ENCODE measurements around the gene BCL11A.

BCL11A gene

GRCh38 chr2:60539140-60539539 lies 14.3 kb downstream of the BCL11A start:
- TF ChIP-seq TAF1 (IDR thresholded peaks at IDR 0.05; ENCODE audit: low read depth): no peak
- no peak for TF ChIP-seq FOXM1 (IDR thresholded peaks at IDR 0.05; ENCODE audit: borderline replicate concordance, low read depth)
- TF ChIP-seq USF1 (IDR thresholded peaks at IDR 0.05): no peak
- TF ChIP-seq YY1 (IDR thresholded peaks at IDR 0.05; ENCODE audit: low read depth): no peak
- no peak for TF ChIP-seq CREB1 (IDR thresholded peaks at IDR 0.05; ENCODE audit: low read depth)
- no peak for TF ChIP-seq EGR1 (IDR thresholded peaks at IDR 0.05)
- TF ChIP-seq CEBPB (IDR thresholded peaks at IDR 0.05): no peak
- no peak for TF ChIP-seq TCF12 (IDR thresholded peaks at IDR 0.05; ENCODE audit: low read depth)
- no peak for TF ChIP-seq ZBTB7A (IDR thresholded peaks at IDR 0.05; ENCODE audit: low read depth)
- no peak for TF ChIP-seq REST (IDR thresholded peaks at IDR 0.05; ENCODE audit: low read depth)

GRCh38 chr2:60538101-60538500 lies 15.4 kb downstream of the BCL11A start:
- TF ChIP-seq RAD21 (IDR thresholded peaks at IDR 0.05; ENCODE audit: low read depth) (no peak), USF1 (IDR thresholded peaks at IDR 0.05) (no peak), CEBPB (IDR thresholded peaks at IDR 0.05) (no peak), REST (IDR thresholded peaks at IDR 0.05; ENCODE audit: low read depth) (no peak), MAX (IDR thresholded peaks at IDR 0.05) (no peak), TCF12 (IDR thresholded peaks at IDR 0.05; ENCODE audit: low read depth) (no peak), FOXM1 (IDR thresholded peaks at IDR 0.05; ENCODE audit: borderline replicate concordance, low read depth) (no peak), EP300 (IDR thresholded peaks at IDR 0.05; ENCODE audit: borderline replicate concordance) (no peak), EGR1 (IDR thresholded peaks at IDR 0.05) (no peak)

GRCh38 chr2:60536746-60537145 lies 16.7 kb downstream of the BCL11A start:
- no peak for TF ChIP-seq FOXM1 (IDR thresholded peaks at IDR 0.05; ENCODE audit: borderline replicate concordance, low read depth)
- TF ChIP-seq ZBTB7A (IDR thresholded peaks at IDR 0.05; ENCODE audit: low read depth): no peak
- no peak for TF ChIP-seq NFIC (IDR thresholded peaks at IDR 0.05)
- TF ChIP-seq MAX (IDR thresholded peaks at IDR 0.05): no peak
- TF ChIP-seq RAD21 (IDR thresholded peaks at IDR 0.05; ENCODE audit: low read depth): no peak
- TF ChIP-seq YY1 (IDR thresholded peaks at IDR 0.05; ENCODE audit: low read depth): no peak
- TF ChIP-seq REST (IDR thresholded peaks at IDR 0.05; ENCODE audit: low read depth): no peak
- TF ChIP-seq EP300 (IDR thresholded peaks at IDR 0.05; ENCODE audit: borderline replicate concordance): no peak
- no peak for TF ChIP-seq CREB1 (IDR thresholded peaks at IDR 0.05; ENCODE audit: low read depth)
- no peak for TF ChIP-seq CEBPB (IDR thresholded peaks at IDR 0.05)
- no peak for TF ChIP-seq TEAD4 (IDR thresholded peaks at IDR 0.05)
- TF ChIP-seq TAF1 (IDR thresholded peaks at IDR 0.05; ENCODE audit: low read depth): no peak
- TF ChIP-seq USF1 (IDR thresholded peaks at IDR 0.05): no peak
- no peak for TF ChIP-seq TCF12 (IDR thresholded peaks at IDR 0.05; ENCODE audit: low read depth)
- no peak for TF ChIP-seq EGR1 (IDR thresholded peaks at IDR 0.05)

- no peak for TF ChIP-seq TEAD4 (IDR thresholded peaks at IDR 0.05)
- no peak for TF ChIP-seq TAF1 (IDR thresholded peaks at IDR 0.05; ENCODE audit: low read depth)
These were observed 17.7 kb downstream of the BCL11A start for GRCh38 chr2:60535685-60536312.

Measured in Ishikawa (cell line).